ENCODE data around the gene PAX6. TPM values are rescaled to one million over a fixed set of nuclear protein-coding genes. Genes with fewer than 3 reads are reported as not detected.

Gene PAX6
- total RNA-seq, 1 donor, result 0.63 TPM

- no peak for TF ChIP-seq CTCF (IDR thresholded peaks at IDR 0.05; ENCODE audit: insufficient read depth, low read length)
- DNase-seq (ENCODE audit: low read depth), result no peak
- H3K4me3 ChIP-seq (ENCODE audit: low read depth, low read length), result no peak overlapping the region
Observed at GRCh38 chr11:31814176-31814868, 3.2 kb upstream of the PAX6 start.

- H3K4me3 ChIP-seq (ENCODE audit: low read depth, low read length), result peak overlapping the region; percentile 37
Observed at GRCh38 chr11:31813391-31814175, 2.5 kb upstream of the PAX6 start.

GRCh38 chr11:31812383-31813381 lies 1.6 kb upstream of the PAX6 start:
- DNase-seq (ENCODE audit: low read depth), result no peak
- peak overlapping the region; percentile 45 for H3K4me3 ChIP-seq (ENCODE audit: low read depth, low read length)
- no peak for TF ChIP-seq CTCF (IDR thresholded peaks at IDR 0.05; ENCODE audit: insufficient read depth, low read length)

More at GRCh38 chr11:31813391-31814175, 2.5 kb upstream of the PAX6 start:
- no peak for TF ChIP-seq CTCF (IDR thresholded peaks at IDR 0.05; ENCODE audit: insufficient read depth, low read length)
- DNase-seq (ENCODE audit: low read depth), result no peak

GRCh38 chr11:31809857-31810778 lies 1.0 kb downstream of the PAX6 start:
- peak; percentile 40 for DNase-seq (ENCODE audit: low read depth)
- H3K4me3 ChIP-seq (ENCODE audit: low read depth, low read length), result peak overlapping the region; percentile 58
- TF ChIP-seq CTCF (IDR thresholded peaks at IDR 0.05; ENCODE audit: insufficient read depth, low read length), result no peak

GRCh38 chr11:31809541-31809856 lies 1.6 kb downstream of the PAX6 start:
- no peak for TF ChIP-seq CTCF (IDR thresholded peaks at IDR 0.05; ENCODE audit: insufficient read depth, low read length)
- H3K4me3 ChIP-seq (ENCODE audit: low read depth, low read length), result no peak overlapping the region
- no peak for DNase-seq (ENCODE audit: low read depth)

Measured in fibroblast of the aortic adventitia (primary cell).